NCI-H526 (cell line): Measurements from ENCODE around the gene EPHA4.
A peak's percentile ranks its signal among the peaks of the same experiment; 100 is the strongest.

Source experiments
- DNase-seq, 2 experiments: peaks; one replicate each; lab custom pipeline; 2025; lab: John Stamatoyannopoulos, UW

EPHA4 gene

GRCh38 chr2:221476195-221476594, 95.9 kb downstream of the EPHA4 start:
- no peak for DNase-seq

- DNase-seq = no peak
These were observed 98.7 kb downstream of the EPHA4 start for GRCh38 chr2:221473451-221473850.

GRCh38 chr2:221468317-221468716, 103.8 kb downstream of the EPHA4 start:
- no peak for DNase-seq

- no peak for DNase-seq
These were observed 104.5 kb downstream of the EPHA4 start for GRCh38 chr2:221467610-221468009.

- no peak for DNase-seq
These were observed 105.4 kb downstream of the EPHA4 start for GRCh38 chr2:221466744-221467143.

GRCh38 chr2:221465776-221466175, 106.3 kb downstream of the EPHA4 start:
- DNase-seq = peak; percentile 23

GRCh38 chr2:221464971-221465370, 107.1 kb downstream of the EPHA4 start:
- no peak for DNase-seq

- no peak for DNase-seq
These were observed 108.7 kb downstream of the EPHA4 start for GRCh38 chr2:221463241-221463896.

GRCh38 chr2:221461901-221462300, 110.2 kb downstream of the EPHA4 start:
- DNase-seq = no peak

- no peak for DNase-seq
These were observed 112.0 kb downstream of the EPHA4 start for GRCh38 chr2:221460136-221460535.

- DNase-seq = no peak
These were observed 113.5 kb downstream of the EPHA4 start for GRCh38 chr2:221458578-221458977.

- DNase-seq = no peak
These were observed 116.9 kb downstream of the EPHA4 start for GRCh38 chr2:221455214-221455613.

- no peak for DNase-seq
These were observed 117.5 kb downstream of the EPHA4 start for GRCh38 chr2:221454459-221455105.

- DNase-seq = no peak
These were observed 120.0 kb downstream of the EPHA4 start for GRCh38 chr2:221451862-221452788.

- DNase-seq = no peak
These were observed 121.8 kb downstream of the EPHA4 start for GRCh38 chr2:221450280-221450679.

- DNase-seq = no peak
These were observed 122.7 kb downstream of the EPHA4 start for GRCh38 chr2:221449406-221449805.

GRCh38 chr2:221448844-221449390, 123.2 kb downstream of the EPHA4 start:
- DNase-seq = peak in 1 of 2 experiments; percentile 20

GRCh38 chr2:221448057-221448843, 123.9 kb downstream of the EPHA4 start:
- no peak for DNase-seq

- no peak for DNase-seq
These were observed 124.8 kb downstream of the EPHA4 start for GRCh38 chr2:221447310-221447709.

GRCh38 chr2:221446140-221446539, 126.0 kb downstream of the EPHA4 start:
- no peak for DNase-seq

GRCh38 chr2:221444106-221444505, 128.0 kb downstream of the EPHA4 start:
- no peak for DNase-seq

- DNase-seq = no peak
These were observed 128.5 kb downstream of the EPHA4 start for GRCh38 chr2:221443645-221444044.
